PC-3 (cell line): ENCODE results near the gene TMEM214. TPM values are rescaled to one million over a fixed set of nuclear protein-coding genes. Genes with fewer than 3 reads are reported as not detected.

Experiments
- ATAC-seq: fragments of 200-7000 bp; cut with Tn5 transposase; 2 replicates; pipeline ENCODE4 v1.9.1; 2020; ENCODE audit warnings: mild to moderate bottlenecking, moderate library complexity
- BruUV-seq: library from RNA; stranded (reverse); fragments of 400-500 nt; replicated peaks from 2 replicates; lab custom pipeline; 2021; lab: Mats Ljungman, UMichigan
- CTCF ChIA-PET: fragments of 300-600 bp; sonication (Branson Sonifier 250); formaldehyde crosslinking; loops from one replicate; lab custom pipeline; 2022; ENCODE audit warnings: antibody characterized with exemption; lab: Charles Lee
- POLR2A ChIA-PET: fragments of 300-600 bp; sonication (Branson Sonifier 250); formaldehyde crosslinking; loops from one replicate; lab custom pipeline; 2022; ENCODE audit warnings: antibody characterized with exemption; ENCODE audit not compliant: unreplicated experiment; lab: Charles Lee
- DNase-seq: peaks from one replicate; pipeline ENCODE4 v3.0.0-alpha.2; 2015
- H2AFZ ChIP-seq: fragments of 300-600 bp; sonication (generic); 2 replicates; pipeline ENCODE4 v1.6.0; 2016; ENCODE audit warnings: antibody characterized with exemption, low read length
- H3F3A ChIP-seq: fragments of 300-600 bp; sonication (generic); one replicate; pipeline ENCODE4 v1.6.0; 2017; ENCODE audit warnings: antibody characterized with exemption, low read length, control low read depth, mild to moderate bottlenecking; ENCODE audit not compliant: unreplicated experiment
- H3K27ac ChIP-seq: fragments of 300-600 bp; sonication (generic); 2 replicates; pipeline ENCODE4 v1.5.1; 2016; ENCODE audit warnings: mild to moderate bottlenecking, low read length
- H3K27me3 ChIP-seq: fragments of 300-600 bp; sonication (generic); 2 replicates; pipeline ENCODE4 v1.6.1; 2016; ENCODE audit warnings: low read length, mixed read lengths
- H3K36me3 ChIP-seq: fragments of 300-600 bp; sonication (generic); 2 replicates; pipeline ENCODE4 v1.6.1; 2016; ENCODE audit warnings: low read depth, mixed run types, low read length, mixed read lengths
- H3K4me1 ChIP-seq: fragments of 300-600 bp; sonication (generic); 2 replicates; pipeline ENCODE4 v1.5.1; 2016; ENCODE audit warnings: low read length; ENCODE audit not compliant: insufficient read depth
- H3K4me2 ChIP-seq: fragments of 300-600 bp; sonication (generic); 2 replicates; pipeline ENCODE4 v1.6.0; 2016; ENCODE audit warnings: low read length
- H3K4me3 ChIP-seq: fragments of 300-600 bp; sonication (generic); 2 replicates; pipeline ENCODE4 v1.5.1; 2016; ENCODE audit warnings: mild to moderate bottlenecking, low read length, mixed read lengths
- H3K79me2 ChIP-seq: fragments of 300-600 bp; sonication (generic); 2 replicates; pipeline ENCODE4 v1.6.1; 2017; ENCODE audit warnings: low read length, mixed read lengths
- H3K9ac ChIP-seq: fragments of 300-600 bp; sonication (generic); 2 replicates; pipeline ENCODE4 v1.6.0; 2016; ENCODE audit warnings: mild to moderate bottlenecking, low read length
- H3K9me2 ChIP-seq: fragments of 300-600 bp; sonication (generic); replicated peaks from 2 replicates; pipeline ENCODE4 v1.6.1; 2016; ENCODE audit warnings: mixed run types, low read length, mixed read lengths
- H3K9me3 ChIP-seq: fragments of 300-600 bp; sonication (generic); 2 replicates; pipeline ENCODE4 v1.6.1; 2016; ENCODE audit warnings: low read length, mixed read lengths
- H4K20me1 ChIP-seq: fragments of 300-600 bp; sonication (generic); 2 replicates; pipeline ENCODE4 v1.6.1; 2016; ENCODE audit warnings: low read length, mixed read lengths
- EZH2 ChIP-seq: fragments of 300-600 bp; sonication (generic); IDR thresholded peaks from one replicate; pipeline ENCODE4 v1.6.1; 2017; ENCODE audit warnings: antibody characterized with exemption, mild to moderate bottlenecking, low read length; ENCODE audit not compliant: unreplicated experiment
- EZH2phosphoT487 ChIP-seq: fragments of 300-600 bp; sonication (generic); IDR thresholded peaks from 2 replicates; pipeline ENCODE4 v1.6.1; 2018; ENCODE audit warnings: mild to moderate bottlenecking, antibody characterized with exemption, low read length, borderline replicate concordance
- intact Hi-C: fragments of 100-400 bp; cut with micrococcal nuclease; formaldehyde crosslinking; loops from 2 replicates; pipeline ENCODE4 v1.9.0; 2023
- total RNA-seq: library from RNA; depleted of rRNA; stranded (reverse); fragments of >200 nt; gene quantifications from 2 replicates; pipeline ENCODE4 v1.2.3, GENCODE V29; 2014
- TF ChIP-seq, protein P1 (sequence below): fragments of 300-600 bp; sonication (generic); conservative IDR thresholded peaks from 2 replicates; pipeline ENCODE4 v1.5.1; 2017; ENCODE audit warnings: antibody characterized with exemption, low read depth, mild to moderate bottlenecking, low read length

TMEM214 gene
- total RNA-seq, 1 experiment from 2014 or later = 43.0 TPM

DNA sequence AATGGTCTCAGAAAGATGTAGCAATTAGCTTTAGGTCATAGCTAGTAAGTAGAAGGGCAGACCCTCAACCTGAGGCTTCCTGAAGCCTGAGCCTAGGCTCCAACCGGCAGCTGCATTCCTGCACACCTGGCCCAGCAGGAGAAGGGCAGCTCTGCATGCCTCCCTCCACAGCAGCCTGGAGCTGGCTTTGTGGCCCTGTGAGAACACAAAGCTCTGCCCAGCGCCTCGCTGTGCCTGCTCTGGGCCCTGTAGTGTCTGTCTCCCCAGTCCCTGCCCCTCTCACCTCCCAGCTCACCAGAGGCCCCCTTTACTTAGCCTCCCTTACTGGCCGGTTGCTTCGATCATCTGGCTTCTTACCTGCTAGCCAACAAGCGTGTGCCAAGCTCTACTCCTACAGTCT is 6.7 kb downstream of the TMEM214 start:
- Histone ChIP-seq H3K4me2 (no peak overlapping the region), H3K27ac (no peak overlapping the region), H3K36me3 (peaks cover 62% of the 10 kb centered on the region), H3K79me2 (peaks cover 11% of the 10 kb centered on the region), H3F3A (no peaks in the 10 kb centered on the region), H4K20me1 (no peaks in the 10 kb centered on the region), H2AFZ (no peak overlapping the region), H3K27me3 (no peaks in the 10 kb centered on the region), H3K4me1 (no peaks in the 10 kb centered on the region), H3K9me3 (no peaks in the 10 kb centered on the region), H3K9ac (no peak overlapping the region), H3K9me2 (no peaks in the 10 kb centered on the region), H3K4me3 (no peak overlapping the region)
- CTCF ChIA-PET = no interaction called here
- no TSS peak for BruUV-seq
- POLR2A ChIA-PET = no interaction called here
- no peak for ATAC-seq
- intact Hi-C loops = no loop called here
- TF ChIP-seq EZH2 (no peak), EZH2phosphoT487 (no peak)
- TF ChIP-seq, protein P1, sequence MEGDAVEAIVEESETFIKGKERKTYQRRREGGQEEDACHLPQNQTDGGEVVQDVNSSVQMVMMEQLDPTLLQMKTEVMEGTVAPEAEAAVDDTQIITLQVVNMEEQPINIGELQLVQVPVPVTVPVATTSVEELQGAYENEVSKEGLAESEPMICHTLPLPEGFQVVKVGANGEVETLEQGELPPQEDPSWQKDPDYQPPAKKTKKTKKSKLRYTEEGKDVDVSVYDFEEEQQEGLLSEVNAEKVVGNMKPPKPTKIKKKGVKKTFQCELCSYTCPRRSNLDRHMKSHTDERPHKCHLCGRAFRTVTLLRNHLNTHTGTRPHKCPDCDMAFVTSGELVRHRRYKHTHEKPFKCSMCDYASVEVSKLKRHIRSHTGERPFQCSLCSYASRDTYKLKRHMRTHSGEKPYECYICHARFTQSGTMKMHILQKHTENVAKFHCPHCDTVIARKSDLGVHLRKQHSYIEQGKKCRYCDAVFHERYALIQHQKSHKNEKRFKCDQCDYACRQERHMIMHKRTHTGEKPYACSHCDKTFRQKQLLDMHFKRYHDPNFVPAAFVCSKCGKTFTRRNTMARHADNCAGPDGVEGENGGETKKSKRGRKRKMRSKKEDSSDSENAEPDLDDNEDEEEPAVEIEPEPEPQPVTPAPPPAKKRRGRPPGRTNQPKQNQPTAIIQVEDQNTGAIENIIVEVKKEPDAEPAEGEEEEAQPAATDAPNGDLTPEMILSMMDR = no peak
- no peak for DNase-seq

DNA sequence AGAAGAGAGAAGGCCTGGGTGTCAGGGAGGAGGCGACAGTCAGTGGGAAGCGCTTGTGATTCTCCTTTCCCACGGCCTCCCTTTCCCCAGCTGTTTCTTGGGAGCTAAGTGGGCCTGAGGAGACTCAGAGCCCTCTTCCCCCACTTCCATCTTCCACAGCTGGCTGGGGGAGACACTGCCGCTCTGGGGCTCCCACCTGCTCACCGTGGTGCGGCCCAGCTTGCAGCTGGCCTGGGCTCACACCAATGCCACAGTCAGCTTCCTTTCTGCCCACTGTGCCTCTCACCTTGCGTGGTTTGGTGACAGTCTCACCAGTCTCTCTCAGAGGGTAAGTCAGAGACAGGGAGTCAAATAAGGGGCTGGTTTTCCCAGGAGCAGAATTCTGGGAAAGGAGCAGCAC is 7.1 kb downstream of the TMEM214 start:
- H3K9ac ChIP-seq = no peak overlapping the region
- no TSS peak for BruUV-seq
- no peak overlapping the region for H3K4me2 ChIP-seq
- intact Hi-C loops = no loop called here
- no peak for DNase-seq
- peaks cover 62% of the 10 kb centered on the region for H3K36me3 ChIP-seq
- H3K27ac ChIP-seq = no peak overlapping the region
- no peaks in the 10 kb centered on the region for H4K20me1 ChIP-seq
- no peaks in the 10 kb centered on the region for H3K27me3 ChIP-seq
- H3K4me1 ChIP-seq = no peaks in the 10 kb centered on the region
- ChIA-PET POLR2A (no interaction called here), CTCF (no interaction called here)
- peaks cover 6% of the 10 kb centered on the region for H3K79me2 ChIP-seq
- no peak overlapping the region for H3K4me3 ChIP-seq
- no peaks in the 10 kb centered on the region for H3K9me2 ChIP-seq
- TF ChIP-seq, protein P1 = no peak
- TF ChIP-seq EZH2phosphoT487 (no peak), EZH2 (no peak)
- H2AFZ ChIP-seq = no peak overlapping the region
- H3K9me3 ChIP-seq = no peaks in the 10 kb centered on the region
- no peaks in the 10 kb centered on the region for H3F3A ChIP-seq
- no peak for ATAC-seq

DNA sequence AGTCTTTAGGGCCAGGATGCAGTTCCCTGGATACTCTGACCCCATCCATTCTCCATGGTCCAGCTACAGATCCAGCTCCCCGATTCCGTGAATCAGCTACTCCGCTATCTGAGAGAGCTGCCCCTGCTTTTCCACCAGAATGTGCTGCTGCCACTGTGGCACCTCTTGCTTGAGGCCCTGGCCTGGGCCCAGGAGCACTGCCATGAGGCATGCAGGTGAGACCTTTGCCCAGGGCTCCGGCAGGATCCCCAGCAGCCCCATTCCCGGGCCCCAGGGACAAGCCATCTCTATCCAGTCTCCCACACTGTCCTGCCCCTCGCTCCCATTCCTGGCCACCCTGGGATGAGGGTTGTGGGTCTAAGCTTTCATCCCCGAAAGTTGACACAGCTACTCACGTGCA is 7.5 kb downstream of the TMEM214 start:
- Histone ChIP-seq H3K9me2 (no peaks in the 10 kb centered on the region), H3F3A (no peaks in the 10 kb centered on the region), H4K20me1 (no peaks in the 10 kb centered on the region), H3K9ac (no peak overlapping the region), H3K79me2 (peaks cover 2% of the 10 kb centered on the region; the same call in 1 of the 2 replicates), H3K27ac (no peak overlapping the region), H3K4me1 (no peaks in the 10 kb centered on the region), H2AFZ (no peak overlapping the region), H3K36me3 (peaks cover 58% of the 10 kb centered on the region), H3K9me3 (no peaks in the 10 kb centered on the region), H3K4me2 (no peak overlapping the region), H3K4me3 (no peak overlapping the region), H3K27me3 (no peaks in the 10 kb centered on the region)
- no peak for ATAC-seq
- TF ChIP-seq EZH2 (no peak), EZH2phosphoT487 (no peak)
- TF ChIP-seq, protein P1 = no peak
- no TSS peak for BruUV-seq
- CTCF ChIA-PET = no interaction called here
- DNase-seq = no peak
- intact Hi-C loops = no loop called here
- POLR2A ChIA-PET = no interaction called here
